ENCODE data around the gene FREM3. TPM values are rescaled to one million over a fixed set of nuclear protein-coding genes. Genes with fewer than 3 reads are reported as not detected.
A peak's percentile ranks its signal among the peaks of the same experiment; 100 is the strongest.

The FREM3 gene
- total and polyA plus RNA-seq, 2 donors (not counting 1 experiment from before 2014, with no cell fraction given) = not detected

DNA sequence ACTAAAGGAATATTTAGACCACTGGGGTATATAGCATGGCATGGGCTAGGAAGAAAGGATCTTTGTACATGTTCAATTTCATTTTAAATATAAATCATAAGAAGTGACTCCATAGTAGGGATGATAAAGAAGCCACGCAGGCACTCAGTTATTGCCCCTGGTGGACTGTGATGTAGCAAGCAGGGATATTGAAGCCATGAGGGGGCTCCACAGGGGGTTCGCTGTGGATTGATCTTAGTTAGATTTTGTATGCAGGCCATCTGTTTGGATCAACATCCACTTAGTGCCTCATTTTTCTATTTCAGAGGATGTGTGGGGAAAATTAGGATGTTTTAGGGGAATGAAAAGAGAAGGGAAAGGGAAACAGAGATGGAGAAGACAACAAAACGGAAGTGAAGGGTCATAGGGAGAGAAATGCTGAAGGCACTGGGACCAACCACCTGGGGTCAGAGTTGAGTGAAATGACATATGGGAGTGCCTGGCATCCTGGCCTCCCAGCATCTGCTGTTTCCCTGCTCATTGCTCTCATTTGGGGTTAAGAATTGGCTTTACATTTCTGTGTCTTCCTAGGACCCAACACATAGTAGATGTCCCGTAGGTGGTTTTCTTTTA lies 11.2 kb upstream of the FREM3 start:
- Histone ChIP-seq H3K9ac (ENCODE audit: insufficient read depth, low read length) (no peak overlapping the region), H3K27me3 (ENCODE audit: control insufficient read depth, insufficient read depth, low read length) (no peaks in the 10 kb centered on the region), H4K20me1 (ENCODE audit: control insufficient read depth, extremely low read depth, insufficient read depth, low read length) (no peaks in the 10 kb centered on the region), H3K4me1 (ENCODE audit: control insufficient read depth, extremely low read depth, insufficient read depth, low read length) (no peaks in the 10 kb centered on the region), H3K4me3 (replicated peaks in 1 of 4; ENCODE audit: control extremely low read depth in 1 of 4, insufficient read depth in 1 of 4, low read depth in 3 of 4, low read length in 4 of 4) (no peak overlapping the region), H3K27ac (ENCODE audit: insufficient read depth, low read length) (no peak overlapping the region), H3K4me2 (ENCODE audit: extremely low read depth, insufficient read depth, low read length) (no peak overlapping the region), H3K36me3 (ENCODE audit: control insufficient read depth, insufficient read depth, low read length) (no peaks in the 10 kb centered on the region), H2AFZ (ENCODE audit: low read length) (no peak overlapping the region), H3K79me2 (ENCODE audit: control insufficient read depth, insufficient read depth, low read length) (no peaks in the 10 kb centered on the region), H3K9me3 (ENCODE audit: control insufficient read depth, insufficient read depth, low read depth, low read length) (no peaks in the 10 kb centered on the region)
- no peak for DNase-seq (ENCODE audit: low read depth in 2 of 2)
- no peak for TF ChIP-seq EZH2 (IDR thresholded peaks at IDR 0.05; ENCODE audit: low read length, missing control alignments)
- TF ChIP-seq, protein P1, sequence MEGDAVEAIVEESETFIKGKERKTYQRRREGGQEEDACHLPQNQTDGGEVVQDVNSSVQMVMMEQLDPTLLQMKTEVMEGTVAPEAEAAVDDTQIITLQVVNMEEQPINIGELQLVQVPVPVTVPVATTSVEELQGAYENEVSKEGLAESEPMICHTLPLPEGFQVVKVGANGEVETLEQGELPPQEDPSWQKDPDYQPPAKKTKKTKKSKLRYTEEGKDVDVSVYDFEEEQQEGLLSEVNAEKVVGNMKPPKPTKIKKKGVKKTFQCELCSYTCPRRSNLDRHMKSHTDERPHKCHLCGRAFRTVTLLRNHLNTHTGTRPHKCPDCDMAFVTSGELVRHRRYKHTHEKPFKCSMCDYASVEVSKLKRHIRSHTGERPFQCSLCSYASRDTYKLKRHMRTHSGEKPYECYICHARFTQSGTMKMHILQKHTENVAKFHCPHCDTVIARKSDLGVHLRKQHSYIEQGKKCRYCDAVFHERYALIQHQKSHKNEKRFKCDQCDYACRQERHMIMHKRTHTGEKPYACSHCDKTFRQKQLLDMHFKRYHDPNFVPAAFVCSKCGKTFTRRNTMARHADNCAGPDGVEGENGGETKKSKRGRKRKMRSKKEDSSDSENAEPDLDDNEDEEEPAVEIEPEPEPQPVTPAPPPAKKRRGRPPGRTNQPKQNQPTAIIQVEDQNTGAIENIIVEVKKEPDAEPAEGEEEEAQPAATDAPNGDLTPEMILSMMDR (conservative IDR thresholded peaks at IDR 0.05 in 1 of 2, IDR thresholded peaks at IDR 0.05 in 1 of 2; ENCODE audit: low read depth in 1 of 2, low read length in 2 of 2) = no peak

DNA sequence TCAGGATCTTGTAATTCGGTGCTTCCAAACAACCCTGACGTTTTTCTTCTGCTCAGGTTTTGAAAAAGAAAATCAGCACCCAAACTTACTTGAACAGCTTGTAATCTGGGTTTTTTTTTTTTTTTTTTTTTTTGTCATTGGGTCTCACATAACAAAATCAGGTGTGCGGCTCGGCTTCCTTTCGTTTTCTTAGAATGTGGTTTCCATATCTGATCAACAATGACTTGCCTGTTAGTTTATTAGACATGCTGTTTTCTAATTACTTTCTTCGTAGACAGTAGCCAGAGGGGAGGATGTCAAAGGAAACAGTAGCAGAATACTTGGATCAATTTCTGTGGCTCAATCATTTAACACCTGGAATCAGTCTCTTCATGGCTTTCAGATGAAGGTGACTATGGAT lies 890 bp upstream of the FREM3 start:
- Histone ChIP-seq H3K4me1 (ENCODE audit: control insufficient read depth, extremely low read depth, insufficient read depth, low read length) (no peaks in the 10 kb centered on the region), H4K20me1 (ENCODE audit: control insufficient read depth, extremely low read depth, insufficient read depth, low read length) (no peaks in the 10 kb centered on the region), H3K9ac (ENCODE audit: insufficient read depth, low read length) (no peak overlapping the region), H2AFZ (ENCODE audit: low read length) (no peak overlapping the region), H3K4me3 (replicated peaks in 1 of 4; ENCODE audit: control extremely low read depth in 1 of 4, insufficient read depth in 1 of 4, low read depth in 3 of 4, low read length in 4 of 4) (no peak overlapping the region), H3K27me3 (ENCODE audit: control insufficient read depth, insufficient read depth, low read length) (peaks cover 12% of the 10 kb centered on the region), H3K79me2 (ENCODE audit: control insufficient read depth, insufficient read depth, low read length) (no peaks in the 10 kb centered on the region), H3K9me3 (ENCODE audit: control insufficient read depth, insufficient read depth, low read depth, low read length) (no peaks in the 10 kb centered on the region), H3K27ac (ENCODE audit: insufficient read depth, low read length) (no peak overlapping the region), H3K36me3 (ENCODE audit: control insufficient read depth, insufficient read depth, low read length) (no peaks in the 10 kb centered on the region), H3K4me2 (ENCODE audit: extremely low read depth, insufficient read depth, low read length) (no peak overlapping the region)
- TF ChIP-seq, protein P1 (conservative IDR thresholded peaks at IDR 0.05 in 1 of 2, IDR thresholded peaks at IDR 0.05 in 1 of 2; ENCODE audit: low read depth in 1 of 2, low read length in 2 of 2) = no peak
- no peak for TF ChIP-seq EZH2 (IDR thresholded peaks at IDR 0.05; ENCODE audit: low read length, missing control alignments)
- no peak for DNase-seq (ENCODE audit: low read depth in 2 of 2)

GRCh38 chr4:143700046-143700415 lies 444 bp downstream of the FREM3 start:
- H3K4me2 ChIP-seq (ENCODE audit: extremely low read depth, insufficient read depth, low read length) = no peak overlapping the region
- H3K27me3 ChIP-seq (ENCODE audit: control insufficient read depth, insufficient read depth, low read length) = peaks cover 12% of the 10 kb centered on the region
- H3K36me3 ChIP-seq (ENCODE audit: control insufficient read depth, insufficient read depth, low read length) = no peaks in the 10 kb centered on the region
- H3K9me3 ChIP-seq (ENCODE audit: control insufficient read depth, insufficient read depth, low read depth, low read length) = no peaks in the 10 kb centered on the region
- H2AFZ ChIP-seq (ENCODE audit: low read length) = no peak overlapping the region
- H3K79me2 ChIP-seq (ENCODE audit: control insufficient read depth, insufficient read depth, low read length) = no peaks in the 10 kb centered on the region
- no peak overlapping the region for H3K9ac ChIP-seq (ENCODE audit: insufficient read depth, low read length)
- H3K4me1 ChIP-seq (ENCODE audit: control insufficient read depth, extremely low read depth, insufficient read depth, low read length) = no peaks in the 10 kb centered on the region
- TF ChIP-seq, protein P1 (conservative IDR thresholded peaks at IDR 0.05 in 1 of 2, IDR thresholded peaks at IDR 0.05 in 1 of 2; ENCODE audit: low read depth in 1 of 2, low read length in 2 of 2) = no peak
- peak; percentile 19 for TF ChIP-seq EZH2 (IDR thresholded peaks at IDR 0.05; ENCODE audit: low read length, missing control alignments)
- no peak overlapping the region for H3K27ac ChIP-seq (ENCODE audit: insufficient read depth, low read length)
- no peaks in the 10 kb centered on the region for H4K20me1 ChIP-seq (ENCODE audit: control insufficient read depth, extremely low read depth, insufficient read depth, low read length)
- peak; percentile 16 to 32 for DNase-seq (ENCODE audit: low read depth in 2 of 2)
- H3K4me3 ChIP-seq (replicated peaks in 1 of 4; ENCODE audit: control extremely low read depth in 1 of 4, insufficient read depth in 1 of 4, low read depth in 3 of 4, low read length in 4 of 4) = no peak overlapping the region
